GM18498 (cell line): ENCODE data around the gene PRDM10.
"Not testable (repeated sequence)": the region's sequence is repeated elsewhere in the genome, so short reads cannot be mapped to it uniquely, and the experiment has no call there.

Experiments
- ATAC-seq: cut with Tn5 transposase; IDR thresholded peaks from one replicate; pipeline ENCODE4 v1.9.1; 2021; ENCODE audit warnings: mild to moderate bottlenecking, moderate library complexity; ENCODE audit not compliant: unreplicated experiment

PRDM10 gene

DNA sequence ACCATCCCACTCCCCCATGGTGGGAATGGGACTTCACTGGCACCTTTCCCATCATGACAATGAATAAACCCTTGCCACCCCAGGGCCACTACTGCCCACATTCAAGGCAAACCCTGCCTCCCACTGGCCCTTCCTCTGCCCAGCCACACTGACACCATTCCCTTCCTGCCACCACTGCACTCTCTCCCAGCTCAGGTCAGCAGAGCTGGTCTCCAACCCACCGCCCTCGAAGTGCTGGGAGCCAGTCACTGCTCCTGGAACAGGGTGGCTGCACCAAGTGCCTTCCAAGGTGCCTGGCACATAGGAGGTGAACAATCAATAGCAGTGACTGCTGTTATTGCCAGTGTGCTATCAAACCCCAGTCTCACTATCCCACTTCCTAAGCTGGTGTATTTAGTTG, 27.1 kb downstream of the PRDM10 start:
- ATAC-seq: no peak

DNA sequence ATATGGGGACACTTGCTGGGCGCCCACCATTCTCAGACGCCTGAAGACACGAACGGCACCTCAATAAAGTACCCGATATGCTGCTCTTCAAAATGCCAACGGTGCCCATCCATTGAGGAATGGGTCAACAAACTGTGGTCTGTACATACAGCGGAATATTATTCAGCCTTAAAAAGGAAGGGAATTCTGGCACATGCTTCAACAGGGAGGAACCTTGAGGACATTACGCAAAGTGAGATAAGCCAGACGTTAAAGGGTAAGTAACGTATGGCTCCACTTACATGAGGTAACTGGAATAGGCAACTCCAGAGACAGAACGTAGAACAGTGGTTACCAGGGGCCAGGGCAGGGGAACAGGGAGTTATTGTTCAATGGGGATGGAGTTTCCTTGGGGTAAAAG, 28.0 kb downstream of the PRDM10 start:
- no peak for ATAC-seq

DNA sequence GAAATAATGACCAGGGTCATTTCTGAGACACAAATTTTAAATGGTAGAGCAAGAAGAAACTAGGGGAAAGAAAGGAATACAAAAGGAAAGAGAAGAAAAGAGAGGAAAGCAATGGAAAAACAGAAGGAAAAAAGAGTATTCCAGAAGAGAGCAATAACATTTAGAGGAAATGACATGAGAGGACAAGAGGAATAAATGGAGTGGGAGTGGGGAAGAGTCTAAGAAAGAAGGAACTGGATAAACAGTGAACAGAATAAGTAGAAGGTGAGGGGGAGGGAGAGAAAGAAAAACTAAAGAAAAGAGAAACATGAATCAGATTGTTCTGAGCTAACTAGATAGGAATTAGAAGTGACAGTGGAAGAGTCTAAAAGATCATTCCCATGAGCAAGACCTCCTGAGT, 28.4 kb downstream of the PRDM10 start:
- no peak for ATAC-seq

DNA sequence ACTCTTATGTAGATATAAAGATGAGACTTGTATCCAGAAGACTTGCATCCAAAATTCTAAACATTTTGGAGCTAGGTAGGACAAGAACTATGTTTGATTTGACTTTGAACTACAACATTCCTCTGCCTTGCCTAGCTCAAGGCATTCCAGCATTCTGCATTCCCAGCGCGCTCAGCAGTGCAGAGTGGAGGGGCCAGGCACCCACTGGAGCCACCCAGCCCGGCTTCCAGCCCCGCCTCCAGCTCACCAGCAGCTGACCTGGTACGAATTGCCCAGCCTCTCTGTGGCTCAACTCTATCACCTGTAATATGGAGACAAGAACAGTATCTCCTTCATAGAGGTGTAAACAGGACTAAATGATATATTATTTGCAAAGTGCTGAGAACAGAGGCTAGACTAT, 28.8 kb downstream of the PRDM10 start:
- no peak for ATAC-seq

DNA sequence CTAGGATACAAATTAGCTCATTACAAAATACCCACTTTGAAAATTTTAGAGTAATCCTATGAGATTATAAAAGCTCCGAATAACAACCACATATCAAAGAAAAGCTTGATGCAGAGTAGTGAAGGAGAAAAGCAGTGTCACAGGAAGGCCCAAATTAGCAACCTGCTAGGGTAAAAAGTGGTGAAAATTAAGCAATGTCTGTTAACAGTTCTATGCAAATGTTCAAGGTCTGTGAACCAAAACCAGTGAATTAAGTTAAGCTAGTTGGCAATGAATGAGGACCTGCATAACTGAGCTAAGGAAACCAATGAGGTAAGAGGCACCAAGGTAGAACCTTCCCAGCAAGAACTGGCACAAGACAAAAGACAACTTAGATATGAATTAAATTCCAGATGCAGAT, 29.6 kb downstream of the PRDM10 start:
- ATAC-seq: peak; percentile 94

DNA sequence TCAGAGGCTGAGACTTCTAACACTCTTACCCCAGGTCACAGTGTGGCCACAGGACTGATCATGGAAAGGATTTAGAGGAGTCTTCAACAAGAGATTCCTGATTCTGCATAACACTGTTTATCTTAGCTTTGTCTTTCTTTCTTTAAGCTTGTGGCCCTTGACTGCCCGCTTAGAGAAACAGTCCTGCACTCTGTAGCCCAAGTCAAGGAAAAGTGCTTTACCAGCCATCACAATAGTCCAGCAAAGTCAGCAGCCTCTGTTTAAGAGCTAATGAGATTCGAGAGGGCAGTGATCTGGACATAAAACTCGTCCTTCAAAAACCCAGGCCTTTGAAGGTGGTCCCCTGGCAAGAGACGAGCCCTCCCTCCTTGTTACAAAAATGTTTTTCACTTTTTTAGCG, 30.0 kb downstream of the PRDM10 start:
- no peak for ATAC-seq

DNA sequence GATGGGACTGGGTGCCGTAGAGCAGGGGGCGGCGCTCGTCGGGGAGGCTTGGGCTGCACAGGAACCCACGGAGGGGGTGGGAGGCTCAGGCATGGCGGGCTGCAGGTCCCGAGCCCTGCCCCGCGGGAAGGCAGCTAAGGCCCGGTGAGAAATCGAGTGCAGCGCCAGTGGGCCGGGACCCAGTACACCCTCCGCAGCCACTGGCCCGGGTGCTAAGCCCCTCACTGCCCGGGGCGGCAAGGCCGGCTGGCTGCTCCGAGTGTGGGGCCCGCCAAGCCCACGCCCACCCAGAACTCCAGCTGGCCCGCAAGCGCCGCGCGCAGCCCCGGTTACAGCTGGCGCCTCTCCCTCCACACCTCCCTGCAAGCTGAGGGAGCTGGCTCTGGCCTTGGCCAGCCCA, 30.8 kb downstream of the PRDM10 start:
- not testable (repeated sequence) for ATAC-seq

DNA sequence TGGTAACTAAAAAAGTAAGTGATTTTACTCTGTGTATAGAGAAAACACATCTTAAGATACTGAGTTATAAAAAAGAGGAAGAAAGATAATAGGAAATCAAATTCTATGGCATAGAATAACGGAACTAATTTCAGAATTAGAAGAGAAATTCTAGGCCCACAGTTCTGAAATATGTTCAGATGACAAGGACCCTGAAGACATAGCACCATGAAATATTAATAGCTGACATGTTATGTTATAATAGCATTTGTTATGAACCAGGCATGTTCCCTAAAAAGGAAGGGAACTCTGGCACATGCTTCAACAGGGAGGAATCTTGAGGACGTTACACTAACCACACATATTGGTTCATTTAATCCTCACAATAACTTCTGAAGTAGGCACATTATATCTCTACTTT, 32.7 kb downstream of the PRDM10 start:
- no peak for ATAC-seq

DNA sequence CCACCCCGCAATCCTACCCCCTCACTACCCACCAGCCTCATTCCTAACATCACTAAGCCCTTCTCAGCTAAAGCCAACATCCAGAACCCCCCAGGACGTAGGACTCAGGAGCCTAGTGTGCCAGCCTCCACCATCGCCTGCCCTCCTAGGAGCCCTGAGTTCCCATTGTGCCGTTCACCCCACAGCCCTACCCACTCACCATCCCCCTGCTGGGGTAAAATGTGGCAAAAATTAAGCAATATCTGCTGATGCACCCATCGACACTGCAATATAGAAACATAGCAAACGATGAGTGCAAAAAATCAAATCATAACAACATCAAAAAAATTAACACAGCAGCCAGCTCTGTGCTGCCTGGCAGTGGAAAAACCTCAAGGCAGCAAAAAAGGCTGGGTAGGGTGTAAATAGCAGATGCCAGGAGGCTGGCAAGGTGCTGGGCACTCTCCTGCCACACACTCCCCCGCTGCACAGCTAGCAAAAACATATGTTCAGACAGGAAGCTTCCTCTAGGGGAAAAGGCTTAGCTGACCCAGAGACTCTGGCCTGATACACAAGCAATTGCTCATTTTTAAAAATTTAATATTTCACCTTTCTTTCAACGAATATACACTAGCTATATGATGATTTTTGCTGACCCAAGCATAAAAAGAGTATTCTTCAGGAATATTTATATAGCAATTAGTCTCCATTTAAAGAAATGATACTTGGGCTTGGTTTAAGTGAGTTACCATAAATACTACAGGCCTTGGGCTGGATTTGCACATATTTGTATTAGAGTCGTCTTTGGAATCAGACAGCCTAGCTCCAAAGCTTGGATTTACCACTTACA, 33.8 kb downstream of the PRDM10 start:
- ATAC-seq: no peak

DNA sequence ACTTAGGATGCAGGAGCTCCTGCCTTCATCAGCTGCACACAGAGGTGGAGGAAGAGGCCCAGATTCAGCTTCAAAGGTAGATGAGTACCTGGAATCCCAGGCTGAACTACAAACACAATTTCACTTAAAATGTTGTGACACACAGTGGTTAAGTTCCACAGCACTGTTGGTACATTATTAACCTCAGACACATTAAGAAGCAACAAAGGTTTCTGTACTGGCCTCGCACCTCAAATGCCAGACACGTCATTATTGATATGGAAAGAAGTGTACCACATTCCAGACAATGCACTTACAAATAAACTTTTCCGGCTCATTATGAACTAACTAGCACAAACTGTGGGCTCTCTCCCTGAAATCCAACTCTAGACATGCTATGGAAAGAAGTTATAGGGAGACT, 34.6 kb downstream of the PRDM10 start:
- no peak for ATAC-seq

DNA sequence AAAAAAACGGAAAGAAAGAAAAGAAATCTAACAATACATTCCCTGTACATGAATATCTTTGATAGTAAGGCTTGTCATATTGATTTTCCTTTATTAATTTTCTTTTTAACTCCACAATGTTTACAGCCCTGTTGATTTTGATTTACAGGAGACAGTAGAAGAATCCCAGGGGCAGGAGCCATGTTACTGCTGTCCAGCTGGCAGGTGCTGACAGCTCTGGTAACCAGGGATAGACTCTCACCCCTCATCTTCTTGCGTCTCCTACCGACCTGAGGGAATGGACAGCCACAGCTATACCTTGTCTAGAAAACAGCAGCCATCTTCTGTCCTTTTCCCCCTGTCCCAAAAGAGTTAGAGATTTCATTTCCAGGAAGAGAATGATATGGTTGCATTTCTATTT, 37.4 kb downstream of the PRDM10 start:
- no peak for ATAC-seq

DNA sequence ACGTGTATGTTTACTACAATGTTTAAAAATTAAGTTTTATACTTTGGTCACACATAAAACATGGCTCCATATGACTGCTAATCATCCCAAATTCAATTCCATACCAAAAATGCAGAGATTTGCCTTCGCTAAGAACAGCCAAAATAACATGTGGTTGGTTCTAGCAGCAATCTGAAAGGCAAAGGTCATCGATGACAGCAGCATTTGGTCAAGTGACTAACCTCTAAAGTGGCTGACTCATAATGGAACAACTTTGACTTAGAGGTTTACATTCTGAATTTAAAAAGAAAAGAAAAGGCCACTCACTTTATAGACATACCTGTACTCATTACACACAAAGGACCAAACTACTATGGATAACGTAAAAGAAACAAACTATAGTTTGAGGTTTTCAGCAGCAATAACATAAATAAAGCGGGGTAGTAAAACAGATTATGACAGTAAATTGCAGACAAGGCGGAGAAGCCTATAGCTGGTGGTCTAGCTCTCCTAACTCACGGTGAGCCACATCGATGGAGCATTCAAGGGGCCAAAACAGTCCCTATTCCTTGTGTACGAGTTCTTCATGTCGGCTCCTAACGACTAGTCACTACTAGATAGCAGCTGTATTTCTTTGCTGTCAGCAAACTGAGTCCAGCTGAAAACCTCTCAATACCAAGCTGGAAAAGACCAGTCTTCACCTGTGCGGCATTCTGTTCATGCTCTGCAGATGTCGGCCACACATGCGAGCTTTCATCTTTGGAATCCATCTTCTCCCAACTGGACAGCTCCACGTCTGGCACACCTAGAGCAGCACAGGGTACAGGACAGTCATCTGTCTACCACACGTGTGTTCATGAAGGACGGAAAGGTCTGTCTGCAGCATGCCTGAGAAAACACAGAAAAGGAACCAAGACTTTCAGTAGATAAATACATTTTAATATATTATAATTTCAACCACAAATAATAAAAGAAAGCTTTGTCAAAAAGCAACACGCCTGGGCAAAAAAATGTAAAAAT, 42.1 kb downstream of the PRDM10 start:
- peak; percentile 88 for ATAC-seq

DNA sequence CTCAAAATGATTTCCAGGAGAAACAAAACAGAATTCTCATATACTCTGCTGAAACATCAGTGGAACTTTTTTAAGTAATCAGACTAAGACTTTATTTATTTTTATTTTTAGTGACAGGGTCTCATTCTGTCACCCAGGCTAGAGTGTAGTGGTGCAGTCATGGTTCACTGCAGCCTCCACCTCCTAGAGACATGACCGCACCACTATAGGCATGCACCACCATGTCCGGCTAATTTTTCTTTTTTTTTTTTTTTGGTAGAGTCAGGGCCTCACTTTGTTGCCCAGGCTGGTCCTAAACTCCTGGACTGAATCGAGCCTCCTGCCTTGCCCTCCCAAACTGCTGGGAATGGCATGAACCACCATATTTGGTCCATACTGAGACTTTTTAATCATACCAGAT, 42.9 kb downstream of the PRDM10 start:
- no peak for ATAC-seq

DNA sequence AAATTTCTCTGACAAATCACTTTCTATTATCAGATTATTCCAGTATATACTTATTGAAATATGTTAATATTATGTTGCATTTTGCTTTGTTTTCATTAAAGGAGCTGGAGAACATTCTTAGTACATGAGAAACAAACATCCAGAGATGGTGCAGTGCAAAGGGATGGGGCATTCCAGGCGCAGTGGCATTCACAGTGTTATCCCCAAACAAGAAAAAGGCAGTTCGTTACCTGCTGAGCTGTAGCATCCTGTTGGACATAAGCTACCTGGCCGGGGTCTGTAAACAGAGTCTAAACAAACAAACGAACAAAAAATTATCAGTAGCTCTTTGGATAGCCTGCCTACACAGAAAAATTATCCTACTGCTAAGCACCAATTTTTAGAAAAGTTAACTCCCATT, 47.4 kb downstream of the PRDM10 start:
- ATAC-seq: no peak

DNA sequence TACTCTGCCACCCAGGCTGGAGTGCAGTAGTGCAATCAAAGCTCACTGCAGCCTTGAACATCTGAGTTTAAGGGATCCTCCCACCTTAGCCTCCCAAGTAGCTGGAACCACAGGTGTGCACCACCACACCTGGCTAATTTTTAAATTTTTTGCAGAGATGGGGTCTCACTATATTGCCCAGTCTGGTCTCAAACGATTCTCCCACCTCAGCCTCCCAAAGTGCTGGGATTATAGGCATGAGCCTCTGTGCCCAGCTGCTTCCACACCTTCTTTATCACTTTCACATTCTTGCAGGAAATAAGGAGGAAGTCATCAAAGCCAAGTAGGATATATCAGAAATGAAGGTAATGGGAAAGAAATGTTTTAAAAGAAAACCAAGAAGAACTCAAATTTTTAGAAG, 47.9 kb downstream of the PRDM10 start:
- ATAC-seq: not testable (repeated sequence)

DNA sequence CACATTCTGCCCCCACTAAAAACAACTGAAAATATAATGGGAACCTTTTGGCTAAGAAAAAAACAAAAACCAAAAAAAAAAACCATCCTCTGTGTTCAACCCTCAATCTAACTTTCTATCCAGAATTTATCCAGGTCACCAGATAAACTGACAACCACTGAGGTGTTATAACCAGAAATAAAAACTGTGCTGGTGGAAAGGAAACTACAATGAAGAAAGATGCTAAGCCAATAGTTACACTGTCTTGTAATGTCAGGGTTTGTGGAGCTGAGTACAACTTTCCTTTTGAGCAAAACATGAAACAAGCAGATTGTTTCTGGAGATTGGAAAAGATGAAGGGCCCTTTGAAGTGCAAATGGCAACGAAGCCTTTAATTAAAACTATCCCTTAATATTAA, 50.8 kb downstream of the PRDM10 start:
- ATAC-seq: no peak

DNA sequence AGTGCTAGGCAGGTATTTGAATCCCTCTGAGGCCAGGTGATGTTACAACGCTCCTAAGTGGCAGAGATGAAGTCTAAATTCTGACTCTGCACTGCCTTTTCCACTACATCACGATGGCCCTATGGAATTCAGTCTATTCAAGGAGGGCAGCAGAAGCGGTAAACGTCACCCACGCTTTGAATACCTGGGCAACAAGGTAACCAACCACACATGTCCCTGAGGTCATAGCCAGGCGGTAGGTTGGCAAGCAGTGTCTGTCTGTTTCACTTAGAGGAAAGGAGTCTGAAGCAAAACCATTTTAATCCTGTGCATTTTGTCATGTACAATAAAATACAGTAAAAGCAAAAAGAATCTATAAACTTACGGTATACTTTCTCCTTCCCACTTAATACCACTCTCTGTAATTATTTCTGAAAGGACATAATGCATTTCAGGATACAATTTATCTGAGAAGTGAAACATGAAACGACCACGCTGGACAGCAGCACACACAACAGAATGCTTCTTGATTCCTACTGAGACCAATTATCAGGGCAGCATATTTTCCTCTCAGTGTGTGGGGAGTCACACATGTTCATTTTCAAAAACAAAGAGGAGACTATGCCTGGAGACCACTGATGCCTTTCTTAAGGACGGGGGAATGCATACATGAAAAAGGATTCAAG, 51.3 kb downstream of the PRDM10 start:
- no peak for ATAC-seq

DNA sequence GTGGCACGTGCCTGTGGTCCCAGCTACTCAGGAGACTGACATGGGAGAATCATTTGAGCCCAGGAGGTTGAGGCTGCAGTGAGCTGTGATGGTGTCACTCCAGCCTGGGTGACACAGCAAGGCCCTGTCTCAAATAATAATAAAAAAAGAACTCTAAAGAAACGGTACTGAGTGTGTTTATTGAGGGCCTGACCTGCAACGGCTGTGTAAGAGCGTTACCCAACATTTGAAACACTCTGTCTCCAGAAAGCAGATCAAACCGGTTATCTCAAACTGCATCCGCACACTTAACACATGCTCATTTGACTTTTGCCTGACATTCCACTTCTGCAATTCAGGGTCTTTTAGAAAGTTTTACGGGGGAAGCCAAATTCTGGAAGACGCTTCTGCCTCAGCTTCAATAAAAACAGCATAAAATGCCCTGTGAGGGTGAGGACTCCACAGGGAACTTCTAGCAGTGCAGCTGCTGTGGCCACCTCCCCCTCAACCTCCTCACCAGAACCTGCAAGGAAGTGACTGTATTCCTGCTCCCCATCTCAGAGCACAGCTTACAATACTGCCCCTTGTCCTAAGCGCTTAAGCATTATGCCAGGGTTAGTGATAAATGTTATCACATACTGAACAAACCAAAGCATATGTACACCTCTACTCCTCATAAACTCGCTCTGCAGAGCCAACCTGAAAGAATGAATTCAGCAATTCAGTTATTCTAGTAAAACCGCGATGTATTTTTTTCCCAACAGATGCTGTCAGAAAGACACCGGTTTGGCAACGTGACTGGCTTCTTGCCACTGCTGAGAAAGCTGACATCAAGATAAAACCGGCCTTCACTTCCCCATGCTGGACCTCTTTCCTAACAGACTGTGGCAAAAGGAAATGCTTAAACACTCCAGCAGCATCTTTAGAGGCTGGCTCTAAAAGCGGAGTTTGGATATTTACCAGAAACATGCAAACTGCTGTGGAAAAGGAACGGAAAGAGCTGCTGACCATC, 52.2 kb downstream of the PRDM10 start:
- no peak for ATAC-seq

DNA sequence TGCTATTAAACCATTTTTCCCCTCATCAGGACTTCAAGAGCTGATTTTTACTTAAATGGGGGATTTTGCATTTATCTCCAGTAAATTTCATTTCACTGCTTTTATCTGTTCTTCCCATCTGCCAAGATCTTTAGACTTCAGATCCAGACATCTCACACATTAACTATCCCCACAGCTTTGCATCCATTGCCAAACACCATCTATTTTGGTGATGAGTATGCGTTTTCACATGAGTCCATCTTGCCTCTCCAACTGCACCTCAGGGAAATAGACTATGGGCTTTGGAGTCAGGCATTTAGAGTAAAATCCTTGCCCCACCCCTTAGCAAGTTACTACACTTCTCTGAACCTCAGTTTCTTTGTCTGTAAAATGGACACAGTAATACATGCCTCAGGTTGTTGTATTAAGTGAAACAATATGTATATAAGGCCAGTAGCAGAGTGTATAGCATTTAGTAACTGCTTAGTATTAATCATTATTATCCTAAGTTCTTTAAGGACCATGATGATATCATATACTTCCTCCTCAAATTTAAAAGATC, 53.6 kb downstream of the PRDM10 start:
- no peak for ATAC-seq

DNA sequence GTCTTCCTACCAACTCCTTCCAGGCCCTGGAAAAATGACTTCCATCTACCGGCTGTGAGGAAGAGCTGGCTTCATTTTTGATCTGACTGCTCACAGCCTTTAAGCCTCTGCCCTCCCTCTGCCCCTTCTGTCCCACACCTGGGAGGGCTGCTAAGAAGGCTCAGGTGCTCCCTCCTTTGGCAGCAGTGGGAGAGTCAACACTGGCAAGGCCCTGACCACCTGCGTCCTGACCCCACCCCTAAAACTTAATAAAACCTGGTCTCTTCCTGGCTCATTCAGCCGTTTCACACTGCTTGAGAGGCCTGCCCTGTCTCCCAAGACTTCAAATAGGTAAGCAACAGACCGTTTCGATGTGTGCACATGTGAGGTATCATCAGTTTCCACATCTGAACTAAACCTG, 55.2 kb downstream of the PRDM10 start:
- no peak for ATAC-seq
